MCF 10A (cell line): ENCODE data around the gene GLB1L3. TPM values are rescaled to one million over a fixed set of nuclear protein-coding genes. Genes with fewer than 3 reads are reported as not detected.

Source experiments
- BruUV-seq: library from RNA; stranded (reverse); fragments of 400-500 nt; replicated peaks from 2 replicates; lab custom pipeline; 2021; lab: Mats Ljungman, UMichigan
- CTCF ChIA-PET: fragments of 300-600 bp; sonication (Branson Sonifier 250); formaldehyde crosslinking; extraction: SDS; loops from one replicate; lab custom pipeline; 2021; ENCODE audit warnings: antibody characterized with exemption, inconsistent platforms; lab: Yijun Ruan, JAX
- POLR2A ChIA-PET: fragments of 300-600, 350-650 bp; sonication (Branson Sonifier 250); formaldehyde crosslinking; extraction: SDS; loops from one replicate; lab custom pipeline; 2020; ENCODE audit warnings: antibody characterized with exemption, inconsistent platforms; lab: Yijun Ruan, JAX
- DNase-seq: peaks from one replicate; pipeline ENCODE4 v3.0.0-alpha.2; 2018; ENCODE audit not compliant: unreplicated experiment
- H3K27ac Mint-ChIP-seq: one replicate; pipeline ENCODE4 v1.8.0; 2022; ENCODE audit warnings: mild to moderate bottlenecking, low read depth, mixed read lengths; ENCODE audit not compliant: unreplicated experiment
- H3K27me3 Mint-ChIP-seq: one replicate; pipeline ENCODE4 v1.8.0; 2022; ENCODE audit warnings: mixed read lengths; ENCODE audit not compliant: insufficient read depth, unreplicated experiment
- H3K36me3 Mint-ChIP-seq: one replicate; pipeline ENCODE4 v1.8.0; 2022; ENCODE audit warnings: mild to moderate bottlenecking, moderate library complexity, mixed read lengths; ENCODE audit not compliant: insufficient read depth, unreplicated experiment
- H3K4me1 Mint-ChIP-seq: one replicate; pipeline ENCODE4 v1.8.0; 2022; ENCODE audit warnings: mixed read lengths; ENCODE audit not compliant: insufficient read depth, unreplicated experiment
- H3K4me3 Mint-ChIP-seq: one replicate; pipeline ENCODE4 v1.8.0; 2022; ENCODE audit warnings: mild to moderate bottlenecking, moderate library complexity, mixed read lengths; ENCODE audit not compliant: unreplicated experiment
- H3K9me3 Mint-ChIP-seq: one replicate; pipeline ENCODE4 v1.8.0; 2022; ENCODE audit warnings: mixed read lengths; ENCODE audit not compliant: unreplicated experiment
- intact Hi-C: fragments of 100-400 bp; cut with micrococcal nuclease; formaldehyde crosslinking; loops from 2 replicates; pipeline ENCODE4 v1.14.1; 2022
- total RNA-seq: library from RNA; stranded (reverse); gene quantifications from 2 replicates; pipeline ENCODE4 v1.2.3, GENCODE V29; 2022
- TF ChIP-seq, protein P1 (sequence below): fragments of 200-600 bp; IDR thresholded peaks from one replicate; pipeline ENCODE4 v1.8.0; 2022; ENCODE audit warnings: antibody characterized with exemption, mild to moderate bottlenecking; ENCODE audit not compliant: unreplicated experiment

The GLB1L3 gene
- total RNA-seq, 1 experiment from 2014 or later = not detected

GRCh38 chr11:134339756-134340155, 63.6 kb downstream of the GLB1L3 start:
- H3K4me1 Mint-ChIP-seq = peaks cover 9% of the 10 kb centered on the region
- POLR2A ChIA-PET = no interaction called here
- intact Hi-C loops = no loop called here
- no peak overlapping the region for H3K4me3 Mint-ChIP-seq
- peaks cover 14% of the 10 kb centered on the region for H3K36me3 Mint-ChIP-seq
- H3K27me3 Mint-ChIP-seq = no peaks in the 10 kb centered on the region
- no peaks in the 10 kb centered on the region for H3K9me3 Mint-ChIP-seq
- H3K27ac Mint-ChIP-seq = no peak overlapping the region
- CTCF ChIA-PET = interaction anchor here (0.8 kb wide), 1 partner anchor 61 kb away, joined by 3 read pairs; no protein-coding TSS in a partner anchor
- peak; percentile 21 for DNase-seq
- TF ChIP-seq, protein P1, sequence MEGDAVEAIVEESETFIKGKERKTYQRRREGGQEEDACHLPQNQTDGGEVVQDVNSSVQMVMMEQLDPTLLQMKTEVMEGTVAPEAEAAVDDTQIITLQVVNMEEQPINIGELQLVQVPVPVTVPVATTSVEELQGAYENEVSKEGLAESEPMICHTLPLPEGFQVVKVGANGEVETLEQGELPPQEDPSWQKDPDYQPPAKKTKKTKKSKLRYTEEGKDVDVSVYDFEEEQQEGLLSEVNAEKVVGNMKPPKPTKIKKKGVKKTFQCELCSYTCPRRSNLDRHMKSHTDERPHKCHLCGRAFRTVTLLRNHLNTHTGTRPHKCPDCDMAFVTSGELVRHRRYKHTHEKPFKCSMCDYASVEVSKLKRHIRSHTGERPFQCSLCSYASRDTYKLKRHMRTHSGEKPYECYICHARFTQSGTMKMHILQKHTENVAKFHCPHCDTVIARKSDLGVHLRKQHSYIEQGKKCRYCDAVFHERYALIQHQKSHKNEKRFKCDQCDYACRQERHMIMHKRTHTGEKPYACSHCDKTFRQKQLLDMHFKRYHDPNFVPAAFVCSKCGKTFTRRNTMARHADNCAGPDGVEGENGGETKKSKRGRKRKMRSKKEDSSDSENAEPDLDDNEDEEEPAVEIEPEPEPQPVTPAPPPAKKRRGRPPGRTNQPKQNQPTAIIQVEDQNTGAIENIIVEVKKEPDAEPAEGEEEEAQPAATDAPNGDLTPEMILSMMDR = no peak
- BruUV-seq = no TSS peak

DNA sequence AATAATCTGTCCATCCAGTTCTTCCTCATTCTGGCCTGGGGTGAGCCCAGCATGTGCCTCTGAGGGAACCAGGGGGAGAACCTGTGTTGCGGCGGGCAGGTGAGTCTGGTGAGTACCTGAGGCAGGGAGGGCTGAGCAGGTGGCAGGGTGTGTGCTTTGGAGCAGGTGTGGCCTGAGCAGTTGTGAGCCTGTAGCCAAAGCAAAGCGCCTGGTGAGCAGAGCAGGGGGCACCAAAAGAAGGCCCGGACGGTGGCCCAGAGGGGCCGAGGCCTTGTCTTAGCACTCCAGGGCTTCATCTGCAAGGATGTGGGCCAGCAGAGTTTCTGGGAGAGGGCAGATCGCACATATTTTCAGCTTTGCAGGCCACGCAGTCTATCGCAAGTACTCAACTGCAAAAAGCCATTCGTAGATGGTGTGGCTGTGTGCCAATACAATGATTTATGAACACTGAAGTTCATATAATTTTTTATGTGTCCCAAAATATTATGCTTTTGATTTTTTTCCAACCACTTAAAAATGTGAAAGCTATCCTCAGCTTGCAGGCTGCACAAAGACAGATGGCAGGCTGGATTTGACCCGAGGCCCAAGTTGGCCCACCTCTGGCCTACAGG, 64.3 kb downstream of the GLB1L3 start:
- no TSS peak for BruUV-seq
- intact Hi-C loops = no loop called here
- Mint-ChIP-seq H3K9me3 (no peaks in the 10 kb centered on the region), H3K27me3 (no peaks in the 10 kb centered on the region), H3K36me3 (peaks cover 10% of the 10 kb centered on the region), H3K4me1 (peaks cover 9% of the 10 kb centered on the region), H3K4me3 (no peak overlapping the region), H3K27ac (no peak overlapping the region)
- no peak for DNase-seq
- ChIA-PET CTCF (no interaction called here), POLR2A (no interaction called here)
- TF ChIP-seq, protein P1 = no peak

- H3K9me3 Mint-ChIP-seq = no peaks in the 10 kb centered on the region
- H3K27ac Mint-ChIP-seq = no peak overlapping the region
- no peak overlapping the region for H3K4me3 Mint-ChIP-seq
- H3K4me1 Mint-ChIP-seq = peaks cover 9% of the 10 kb centered on the region
- BruUV-seq = no TSS peak
- ChIA-PET CTCF (no interaction called here), POLR2A (interaction anchor here (0.6 kb wide), 1 partner anchor 14 kb away, joined by 3 read pairs; no protein-coding TSS in a partner anchor)
- intact Hi-C loops = no loop called here
- no peaks in the 10 kb centered on the region for H3K36me3 Mint-ChIP-seq
- H3K27me3 Mint-ChIP-seq = no peaks in the 10 kb centered on the region
- TF ChIP-seq, protein P1 = no peak
- no peak for DNase-seq
Measured at GRCh38 chr11:134341805-134342571, 65.8 kb downstream of the GLB1L3 start.

DNA sequence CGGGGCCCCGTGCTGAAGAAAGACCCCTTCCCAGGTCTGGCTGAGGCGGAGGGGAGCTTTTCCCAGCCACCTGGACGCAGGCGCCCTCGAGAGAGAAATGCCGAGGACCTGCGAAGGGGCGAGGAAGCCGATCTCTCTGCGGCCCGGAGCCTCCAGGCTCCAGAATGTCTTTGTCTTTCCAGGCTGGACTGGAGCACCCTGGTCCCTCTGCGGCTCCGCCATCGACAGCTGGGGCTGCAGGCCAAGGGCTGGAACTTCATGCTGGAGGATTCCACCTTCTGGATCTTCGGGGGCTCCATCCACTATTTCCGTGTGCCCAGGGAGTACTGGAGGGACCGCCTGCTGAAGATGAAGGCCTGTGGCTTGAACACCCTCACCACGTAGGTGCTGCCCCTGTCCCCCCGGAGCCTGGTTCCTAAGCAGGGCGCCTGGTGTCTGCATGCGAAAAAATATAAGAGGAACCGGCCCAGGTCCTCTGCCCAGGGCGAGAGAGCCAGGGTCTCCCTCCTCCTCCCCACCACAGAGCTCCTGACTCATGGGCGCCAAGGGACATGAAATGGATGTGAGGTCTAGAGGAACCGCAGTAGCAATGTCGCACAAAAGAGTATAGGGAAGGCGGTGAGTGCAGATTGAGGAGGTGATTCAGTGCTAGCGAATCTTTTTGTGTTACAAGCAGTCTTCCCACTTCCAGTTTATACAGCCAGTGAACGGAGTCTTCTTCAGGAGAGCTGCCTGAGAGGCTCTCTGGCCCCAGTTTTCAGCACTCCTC, 66.6 kb downstream of the GLB1L3 start:
- Mint-ChIP-seq H3K9me3 (no peaks in the 10 kb centered on the region), H3K4me1 (peaks cover 9% of the 10 kb centered on the region), H3K27ac (no peak overlapping the region), H3K4me3 (no peak overlapping the region), H3K36me3 (no peaks in the 10 kb centered on the region), H3K27me3 (no peaks in the 10 kb centered on the region)
- POLR2A ChIA-PET = interaction anchor here (0.7 kb wide), 1 partner anchor 529 kb away, joined by 3 read pairs; no protein-coding TSS in a partner anchor
- intact Hi-C loops = no loop called here
- CTCF ChIA-PET = no interaction called here
- no peak for DNase-seq
- TF ChIP-seq, protein P1 = no peak
- no TSS peak for BruUV-seq
